Measurements from ENCODE around the gene NEB.

NEB gene

DNA sequence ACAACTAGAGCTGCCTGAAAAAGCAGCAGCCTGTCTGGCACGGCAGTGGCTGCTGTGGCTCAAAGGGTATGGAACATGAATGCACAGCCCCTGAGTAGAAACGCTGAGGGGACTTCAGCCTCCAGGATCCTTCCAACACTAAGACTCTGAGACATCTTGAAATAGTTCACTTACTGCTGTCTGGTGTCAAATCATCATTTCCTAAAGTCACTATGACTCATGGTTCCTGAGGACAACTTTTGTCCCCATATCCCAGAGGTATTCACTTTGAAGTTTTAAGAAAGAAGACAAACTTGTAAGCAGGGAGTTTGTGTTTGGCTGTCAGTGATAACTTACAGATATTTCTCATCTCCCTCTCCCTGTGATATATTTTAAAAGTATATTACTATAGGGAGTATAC lies 33.3 kb upstream of the NEB start:
- TF ChIP-seq, protein P1, sequence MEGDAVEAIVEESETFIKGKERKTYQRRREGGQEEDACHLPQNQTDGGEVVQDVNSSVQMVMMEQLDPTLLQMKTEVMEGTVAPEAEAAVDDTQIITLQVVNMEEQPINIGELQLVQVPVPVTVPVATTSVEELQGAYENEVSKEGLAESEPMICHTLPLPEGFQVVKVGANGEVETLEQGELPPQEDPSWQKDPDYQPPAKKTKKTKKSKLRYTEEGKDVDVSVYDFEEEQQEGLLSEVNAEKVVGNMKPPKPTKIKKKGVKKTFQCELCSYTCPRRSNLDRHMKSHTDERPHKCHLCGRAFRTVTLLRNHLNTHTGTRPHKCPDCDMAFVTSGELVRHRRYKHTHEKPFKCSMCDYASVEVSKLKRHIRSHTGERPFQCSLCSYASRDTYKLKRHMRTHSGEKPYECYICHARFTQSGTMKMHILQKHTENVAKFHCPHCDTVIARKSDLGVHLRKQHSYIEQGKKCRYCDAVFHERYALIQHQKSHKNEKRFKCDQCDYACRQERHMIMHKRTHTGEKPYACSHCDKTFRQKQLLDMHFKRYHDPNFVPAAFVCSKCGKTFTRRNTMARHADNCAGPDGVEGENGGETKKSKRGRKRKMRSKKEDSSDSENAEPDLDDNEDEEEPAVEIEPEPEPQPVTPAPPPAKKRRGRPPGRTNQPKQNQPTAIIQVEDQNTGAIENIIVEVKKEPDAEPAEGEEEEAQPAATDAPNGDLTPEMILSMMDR (IDR thresholded peaks at IDR 0.05; ENCODE audit: low read depth, low read length) = no peak
- no peak overlapping the region for H3K4me3 ChIP-seq (ENCODE audit: low read depth, low read length)

GRCh38 chr2:151766437-151767153 lies 32.3 kb upstream of the NEB start:
- TF ChIP-seq, protein P1 (IDR thresholded peaks at IDR 0.05; ENCODE audit: low read depth, low read length) = no peak
- no peak overlapping the region for H3K4me3 ChIP-seq (ENCODE audit: low read depth, low read length)

DNA sequence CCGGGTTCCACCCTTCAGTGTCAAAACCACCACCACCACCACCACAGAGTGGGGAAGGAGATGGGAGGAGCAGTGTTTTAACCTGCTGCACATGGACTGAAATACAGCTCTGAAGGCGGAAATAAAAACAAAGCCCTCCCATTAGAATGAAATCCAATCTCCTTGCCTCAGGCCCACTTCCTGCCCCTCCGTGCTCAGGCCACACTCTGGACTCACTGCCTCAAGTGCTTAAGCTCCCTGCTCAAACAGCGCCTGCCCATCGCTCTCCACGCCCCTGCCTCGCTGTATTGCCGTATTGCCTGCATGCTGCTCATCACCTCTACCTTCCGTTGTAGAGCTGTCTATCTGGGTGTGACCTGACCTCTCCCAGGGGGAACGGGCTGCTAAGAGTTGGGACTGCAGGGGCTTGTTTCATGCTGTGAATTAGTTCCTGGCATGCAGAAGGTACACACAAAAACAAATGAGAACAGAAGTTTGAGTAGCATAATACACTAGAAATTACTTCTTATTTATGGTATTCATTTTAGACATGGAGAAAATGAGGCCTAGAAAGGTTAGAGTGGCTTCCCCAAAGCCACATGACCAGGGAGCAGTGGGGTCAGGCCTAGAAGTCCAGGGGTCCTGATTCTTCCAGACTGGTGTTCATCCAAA lies 31.6 kb upstream of the NEB start:
- TF ChIP-seq, protein P1 (IDR thresholded peaks at IDR 0.05; ENCODE audit: low read depth, low read length) = no peak
- no peak overlapping the region for H3K4me3 ChIP-seq (ENCODE audit: low read depth, low read length)

DNA sequence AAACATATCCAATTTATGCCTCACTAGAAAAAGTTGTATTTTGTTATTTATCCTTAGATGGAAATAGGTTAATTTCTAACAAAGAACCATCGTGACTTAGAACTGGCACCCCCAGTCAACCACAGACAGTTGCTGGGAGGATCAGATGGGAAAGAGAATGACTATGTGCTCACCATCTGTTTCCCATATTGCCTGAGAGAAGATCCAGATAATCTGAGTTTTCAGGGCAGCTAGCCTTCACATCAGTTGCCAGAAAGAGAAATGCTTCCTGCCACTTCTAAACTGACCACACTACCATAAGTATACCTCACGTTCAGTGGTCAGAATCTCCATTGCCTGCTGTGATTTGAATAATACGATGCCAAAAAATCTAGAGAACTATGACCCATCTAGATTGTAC lies 28.4 kb upstream of the NEB start:
- TF ChIP-seq, protein P1 (IDR thresholded peaks at IDR 0.05; ENCODE audit: low read depth, low read length) = no peak
- H3K4me3 ChIP-seq (ENCODE audit: low read depth, low read length) = no peak overlapping the region

- TF ChIP-seq, protein P1 (IDR thresholded peaks at IDR 0.05; ENCODE audit: low read depth, low read length) = no peak
- H3K4me3 ChIP-seq (ENCODE audit: low read depth, low read length) = no peak overlapping the region
Measured at GRCh38 chr2:151761687-151762086, 27.4 kb upstream of the NEB start.

DNA sequence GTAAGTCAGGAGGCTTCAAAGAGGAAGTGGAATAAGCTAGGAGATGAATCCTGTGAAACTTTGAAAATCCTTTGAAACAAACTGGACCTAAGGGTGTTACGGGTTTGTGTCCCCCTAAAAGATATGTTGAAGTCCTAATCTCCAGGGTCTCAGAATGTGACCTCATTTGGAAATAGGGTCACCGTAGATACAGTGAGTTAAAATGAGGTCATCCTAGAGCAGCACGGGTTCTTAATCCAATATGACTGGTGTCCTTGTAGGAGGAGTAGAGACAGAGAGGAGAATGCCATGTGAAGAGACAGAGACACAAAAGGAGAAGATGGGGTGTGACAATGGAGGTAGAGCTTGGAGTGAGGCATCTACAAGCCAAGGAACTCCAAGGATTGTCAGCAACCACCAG lies 26.9 kb upstream of the NEB start:
- TF ChIP-seq, protein P1 (IDR thresholded peaks at IDR 0.05; ENCODE audit: low read depth, low read length) = no peak
- H3K4me3 ChIP-seq (ENCODE audit: low read depth, low read length) = no peak overlapping the region

GRCh38 chr2:151760139-151760650 lies 25.9 kb upstream of the NEB start:
- TF ChIP-seq, protein P1 (IDR thresholded peaks at IDR 0.05; ENCODE audit: low read depth, low read length) = no peak
- H3K4me3 ChIP-seq (ENCODE audit: low read depth, low read length) = no peak overlapping the region

Measured in WI38 (cell line).